LoVo (cell line): ENCODE data around the gene FAM110D.
A peak's percentile ranks its signal among the peaks of the same experiment; 100 is the strongest.

Source experiments
- DNase-seq: peaks from one replicate; pipeline ENCODE4 v3.0.0-alpha.2; 2016; ENCODE audit warnings: low spot score

FAM110D gene

GRCh38 chr1:26158908-26159742 lies at the start of gene FAM110D:
TSS of gene FAM110D (plus strand) at chr1:26159079. CDS start at chr1:26161292, 2,213 bp downstream.
- DNase-seq: no peak

GRCh38 chr1:26109229-26110164 lies 49.4 kb upstream of the FAM110D start:
- DNase-seq: no peak

- DNase-seq: peak; percentile 77
Measured at GRCh38 chr1:26110731-26111529, 47.9 kb upstream of the FAM110D start.

GRCh38 chr1:26111530-26112406 lies 47.1 kb upstream of the FAM110D start, which contains the start of gene PDIK1L:
TSS of gene PDIK1L (plus strand) at chr1:26111824. CDS start at chr1:26114309, 2,485 bp downstream.
- peak; percentile 94 for DNase-seq

- no peak for DNase-seq
Measured at GRCh38 chr1:26112407-26112775, 46.5 kb upstream of the FAM110D start.

GRCh38 chr1:26114165-26114927 lies 44.5 kb upstream of the FAM110D start:
- no peak for DNase-seq

- no peak for DNase-seq
Measured at GRCh38 chr1:26119892-26120608, 38.8 kb upstream of the FAM110D start.

GRCh38 chr1:26121854-26122773 lies 36.8 kb upstream of the FAM110D start:
- no peak for DNase-seq

- DNase-seq: peak; percentile 60
Measured at GRCh38 chr1:26122988-26123973, 35.6 kb upstream of the FAM110D start.

GRCh38 chr1:26124418-26125331 lies 34.2 kb upstream of the FAM110D start:
- no peak for DNase-seq

GRCh38 chr1:26125382-26125781 lies 33.5 kb upstream of the FAM110D start:
- no peak for DNase-seq

GRCh38 chr1:26125946-26126320 lies 32.9 kb upstream of the FAM110D start:
- no peak for DNase-seq

GRCh38 chr1:26126321-26127084 lies 32.4 kb upstream of the FAM110D start:
- DNase-seq: peak; percentile 89

GRCh38 chr1:26127235-26128163 lies 31.4 kb upstream of the FAM110D start:
- no peak for DNase-seq
